Thyroid gland (tissue), 4 donors: Measurements from ENCODE around the gene LALBA.

Experiments
- CTCF ChIP-seq, 6 experiments: fragments of 200-600 bp in 3 of 6; fragments of 450-650 bp in 3 of 6; sonication (generic) in 3 of 6; IDR thresholded peaks; one replicate each; pipeline ENCODE4 v1.5.1; 2016 to 2019; ENCODE audit warnings: antibody characterized with exemption in 6 of 6, mild to moderate bottlenecking in 2 of 6, inconsistent platforms in 1 of 6, moderate library complexity in 1 of 6
- POLR2A ChIP-seq, 2 donors: fragments of 450-650 bp; IDR thresholded peaks; one replicate each; pipeline ENCODE4 v1.6.1; 2017; ENCODE audit warnings: antibody characterized with exemption in 2 of 2, mild to moderate bottlenecking in 2 of 2, moderate library complexity in 1 of 2

GRCh38 chr12:48613321-48613720, 43.5 kb upstream of the LALBA start:
- TF ChIP-seq CTCF (IDR thresholded peaks at IDR 0.05): no peak
- TF ChIP-seq POLR2A (IDR thresholded peaks at IDR 0.05): no peak
